ENCODE data around the gene TNNT2.
A peak's percentile ranks its signal among the peaks of the same experiment; 100 is the strongest.

- TF ChIP-seq CTCF (conservative IDR thresholded peaks at IDR 0.05; ENCODE audit: low read length) (peak; percentile 89), EZH2phosphoT487 (IDR thresholded peaks at IDR 0.05; ENCODE audit: borderline replicate concordance, low read depth, low read length) (no peak)
Measured at GRCh38 chr1:201385299-201385891, 7.9 kb upstream of the TNNT2 start.
